Measurements from ENCODE around the gene ZNF202. TPM values are rescaled to one million over a fixed set of nuclear protein-coding genes. Genes with fewer than 3 reads are reported as not detected.

Gene ZNF202
- total and polyA plus RNA-seq, 2 of the 13 experiments (the other 11 are each of a cell fraction or from before 2014, with no cell fraction given): 7.7 to 7.9 TPM

- FAIRE-seq (no peak), ATAC-seq (no peak), DNase-seq (ENCODE audit: low spot score) (no peak)
- H3K36me3 ChIP-seq (replicated peaks in 1 of 2; ENCODE audit: control insufficient read depth in 1 of 2, insufficient read depth in 2 of 2, low read length in 2 of 2): no peaks in the 10 kb centered on the region
- no peaks in the 10 kb centered on the region for H4K20me1 ChIP-seq (ENCODE audit: insufficient read depth, low read length)
- no peak overlapping the region for H3K9ac ChIP-seq (ENCODE audit: insufficient read depth, low read depth, low read length)
- BruUV-seq (replicated peaks): no TSS peak
- H3K79me2 ChIP-seq (ENCODE audit: insufficient read depth, low read length): no peaks in the 10 kb centered on the region
- H3K4me3 ChIP-seq (replicated peaks in 1 of 3; ENCODE audit: insufficient read depth in 1 of 3, low read depth in 2 of 3, low read length in 3 of 3): no peak overlapping the region
- H3K4me2 ChIP-seq (ENCODE audit: low read depth, low read length): no peak overlapping the region
- no peaks in the 10 kb centered on the region for H3K27me3 ChIP-seq (ENCODE audit: control insufficient read depth in 1 of 2, insufficient read depth in 2 of 2, low read length in 2 of 2)
- WGBS (ENCODE audit: low lambda C conversion rate): 3% methylated on average over 1 of the region's 1 CpG
- peaks cover 14% of the 10 kb centered on the region for H3K9me3 ChIP-seq (ENCODE audit: low read length)
- TF ChIP-seq U2AF2 (IDR thresholded peaks at IDR 0.05; ENCODE audit: low read depth, low read length) (no peak), ZNF124 (CRISPR knock-in tag; IDR thresholded peaks at IDR 0.05) (no peak), NONO (IDR thresholded peaks at IDR 0.05) (no peak), NONO (CRISPR knock-in tag; conservative IDR thresholded peaks at IDR 0.05) (no peak), TAF15 (IDR thresholded peaks at IDR 0.05; ENCODE audit: low read depth, low read length, poor library complexity, severe bottlenecking) (no peak), PAF1 (CRISPR knock-in tag; IDR thresholded peaks at IDR 0.05) (no peak), ZSCAN25 (CRISPR knock-in tag; IDR thresholded peaks at IDR 0.05) (no peak)
- TF ChIP-seq, protein P1, sequence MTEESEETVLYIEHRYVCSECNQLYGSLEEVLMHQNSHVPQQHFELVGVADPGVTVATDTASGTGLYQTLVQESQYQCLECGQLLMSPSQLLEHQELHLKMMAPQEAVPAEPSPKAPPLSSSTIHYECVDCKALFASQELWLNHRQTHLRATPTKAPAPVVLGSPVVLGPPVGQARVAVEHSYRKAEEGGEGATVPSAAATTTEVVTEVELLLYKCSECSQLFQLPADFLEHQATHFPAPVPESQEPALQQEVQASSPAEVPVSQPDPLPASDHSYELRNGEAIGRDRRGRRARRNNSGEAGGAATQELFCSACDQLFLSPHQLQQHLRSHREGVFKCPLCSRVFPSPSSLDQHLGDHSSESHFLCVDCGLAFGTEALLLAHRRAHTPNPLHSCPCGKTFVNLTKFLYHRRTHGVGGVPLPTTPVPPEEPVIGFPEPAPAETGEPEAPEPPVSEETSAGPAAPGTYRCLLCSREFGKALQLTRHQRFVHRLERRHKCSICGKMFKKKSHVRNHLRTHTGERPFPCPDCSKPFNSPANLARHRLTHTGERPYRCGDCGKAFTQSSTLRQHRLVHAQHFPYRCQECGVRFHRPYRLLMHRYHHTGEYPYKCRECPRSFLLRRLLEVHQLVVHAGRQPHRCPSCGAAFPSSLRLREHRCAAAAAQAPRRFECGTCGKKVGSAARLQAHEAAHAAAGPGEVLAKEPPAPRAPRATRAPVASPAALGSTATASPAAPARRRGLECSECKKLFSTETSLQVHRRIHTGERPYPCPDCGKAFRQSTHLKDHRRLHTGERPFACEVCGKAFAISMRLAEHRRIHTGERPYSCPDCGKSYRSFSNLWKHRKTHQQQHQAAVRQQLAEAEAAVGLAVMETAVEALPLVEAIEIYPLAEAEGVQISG (CRISPR knock-in tag; IDR thresholded peaks at IDR 0.05): no peak
- TF ChIP-seq, protein P2, sequence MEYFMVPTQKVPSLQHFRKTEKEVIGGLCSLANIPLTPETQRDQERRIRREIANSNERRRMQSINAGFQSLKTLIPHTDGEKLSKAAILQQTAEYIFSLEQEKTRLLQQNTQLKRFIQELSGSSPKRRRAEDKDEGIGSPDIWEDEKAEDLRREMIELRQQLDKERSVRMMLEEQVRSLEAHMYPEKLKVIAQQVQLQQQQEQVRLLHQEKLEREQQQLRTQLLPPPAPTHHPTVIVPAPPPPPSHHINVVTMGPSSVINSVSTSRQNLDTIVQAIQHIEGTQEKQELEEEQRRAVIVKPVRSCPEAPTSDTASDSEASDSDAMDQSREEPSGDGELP (IDR thresholded peaks at IDR 0.05; ENCODE audit: borderline replicate concordance, low read depth): no peak
- TF ChIP-seq, protein P3, sequence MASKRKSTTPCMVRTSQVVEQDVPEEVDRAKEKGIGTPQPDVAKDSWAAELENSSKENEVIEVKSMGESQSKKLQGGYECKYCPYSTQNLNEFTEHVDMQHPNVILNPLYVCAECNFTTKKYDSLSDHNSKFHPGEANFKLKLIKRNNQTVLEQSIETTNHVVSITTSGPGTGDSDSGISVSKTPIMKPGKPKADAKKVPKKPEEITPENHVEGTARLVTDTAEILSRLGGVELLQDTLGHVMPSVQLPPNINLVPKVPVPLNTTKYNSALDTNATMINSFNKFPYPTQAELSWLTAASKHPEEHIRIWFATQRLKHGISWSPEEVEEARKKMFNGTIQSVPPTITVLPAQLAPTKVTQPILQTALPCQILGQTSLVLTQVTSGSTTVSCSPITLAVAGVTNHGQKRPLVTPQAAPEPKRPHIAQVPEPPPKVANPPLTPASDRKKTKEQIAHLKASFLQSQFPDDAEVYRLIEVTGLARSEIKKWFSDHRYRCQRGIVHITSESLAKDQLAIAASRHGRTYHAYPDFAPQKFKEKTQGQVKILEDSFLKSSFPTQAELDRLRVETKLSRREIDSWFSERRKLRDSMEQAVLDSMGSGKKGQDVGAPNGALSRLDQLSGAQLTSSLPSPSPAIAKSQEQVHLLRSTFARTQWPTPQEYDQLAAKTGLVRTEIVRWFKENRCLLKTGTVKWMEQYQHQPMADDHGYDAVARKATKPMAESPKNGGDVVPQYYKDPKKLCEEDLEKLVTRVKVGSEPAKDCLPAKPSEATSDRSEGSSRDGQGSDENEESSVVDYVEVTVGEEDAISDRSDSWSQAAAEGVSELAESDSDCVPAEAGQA (IDR thresholded peaks at IDR 0.05; ENCODE audit: low read depth): no peak
- TF ChIP-seq, protein P3 (CRISPR knock-in tag; IDR thresholded peaks at IDR 0.05; ENCODE audit: borderline replicate concordance): no peak
- no peak overlapping the region for H3K27ac ChIP-seq (ENCODE audit: extremely low read length, insufficient read depth, low read length)
- H2AFZ ChIP-seq (ENCODE audit: low read length): no peak overlapping the region
- ChIA-PET POLR2A (no interaction called here), CTCF (ENCODE audit: low intra/inter-chr PET ratio, low total read pairs) (no interaction called here)
- intact Hi-C loops (cut with micrococcal nuclease; ENCODE audit: unreplicated experiment) (no loop called here), in situ Hi-C loops (cut with HindIII; ENCODE audit: extremely low pct_ligation_motif_present, low pct_unique_long_range_greater_than_20kb) (no loop called here)
- H3K4me1 ChIP-seq (ENCODE audit: insufficient read depth, low read length): no peaks in the 10 kb centered on the region
Observed at GRCh38 chr11:123760894-123761293, 19.4 kb upstream of the ZNF202 start.
